A673 (cell line): ENCODE results near the gene TEX261.

Source experiments
- CTCF ChIP-seq: fragments of 300-800, 200-600 bp; sonication (generic); conservative IDR thresholded peaks from 2 replicates; pipeline ENCODE4 v1.5.1; 2017; ENCODE audit warnings: low read depth, mild to moderate bottlenecking, antibody characterized with exemption, low read length, moderate library complexity, mixed read lengths
- EZH2 ChIP-seq: fragments of 200-600 bp; sonication (generic); IDR thresholded peaks from 2 replicates; pipeline ENCODE4 v1.6.1; 2017; ENCODE audit warnings: borderline replicate concordance, low read depth, mild to moderate bottlenecking, mixed read lengths, antibody characterized with exemption, low read length; ENCODE audit not compliant: poor library complexity, severe bottlenecking

GRCh38 chr2:70962211-70962884, 32.3 kb downstream of the TEX261 start:
- TF ChIP-seq CTCF (no peak), EZH2 (no peak)
